Measurements from ENCODE around the gene ARHGAP24. TPM values are rescaled to one million over a fixed set of nuclear protein-coding genes. Genes with fewer than 3 reads are reported as not detected.

Gene ARHGAP24
- total RNA-seq, 1 experiment from 2014 or later = 65.1 TPM

- no peak for DNase-seq
- Histone ChIP-seq H3K9me3 (ENCODE audit: low read length) (no peaks in the 10 kb centered on the region), H3K9me2 (replicated peaks; ENCODE audit: insufficient read depth, low read length) (no peaks in the 10 kb centered on the region), H3K36me3 (ENCODE audit: insufficient read depth, low read length) (no peaks in the 10 kb centered on the region), H3K79me2 (ENCODE audit: low read length) (0 out of 2 replicates have a peak, but pooled peaks cover 3% of the 10 kb centered on the region), H4K20me1 (ENCODE audit: insufficient read depth, low read depth, low read length) (no peaks in the 10 kb centered on the region), H3K27me3 (ENCODE audit: low read length) (no peaks in the 10 kb centered on the region), H3K9ac (ENCODE audit: low read length) (no peak overlapping the region), H3K27ac (ENCODE audit: low read length) (no peak overlapping the region), H3K4me1 (ENCODE audit: low read length) (peaks cover 11% of the 10 kb centered on the region), H3K4me2 (ENCODE audit: low read depth, low read length, poor library complexity, severe bottlenecking) (no peak overlapping the region), H2AFZ (ENCODE audit: low read length) (no peak overlapping the region), H3K4me3 (ENCODE audit: low read length) (no peak overlapping the region)
These were observed 389.6 kb downstream of the ARHGAP24 start for GRCh38 chr4:85864259-85865205.

- no peak overlapping the region for H2AFZ ChIP-seq (ENCODE audit: low read length)
- H3K9ac ChIP-seq (ENCODE audit: low read length) = no peak overlapping the region
- H3K4me1 ChIP-seq (ENCODE audit: low read length) = peaks cover 11% of the 10 kb centered on the region
- no peak overlapping the region for H3K4me2 ChIP-seq (ENCODE audit: low read depth, low read length, poor library complexity, severe bottlenecking)
- no peak for DNase-seq
- no peaks in the 10 kb centered on the region for H4K20me1 ChIP-seq (ENCODE audit: insufficient read depth, low read depth, low read length)
- no peaks in the 10 kb centered on the region for H3K36me3 ChIP-seq (ENCODE audit: insufficient read depth, low read length)
- H3K9me2 ChIP-seq (replicated peaks; ENCODE audit: insufficient read depth, low read length) = no peaks in the 10 kb centered on the region
- 0 out of 2 replicates have a peak, but pooled peaks cover 3% of the 10 kb centered on the region for H3K79me2 ChIP-seq (ENCODE audit: low read length)
- H3K9me3 ChIP-seq (ENCODE audit: low read length) = no peaks in the 10 kb centered on the region
- no peak overlapping the region for H3K27ac ChIP-seq (ENCODE audit: low read length)
- no peak overlapping the region for H3K4me3 ChIP-seq (ENCODE audit: low read length)
- no peaks in the 10 kb centered on the region for H3K27me3 ChIP-seq (ENCODE audit: low read length)
These were observed 390.3 kb downstream of the ARHGAP24 start for GRCh38 chr4:85865256-85865655.

GRCh38 chr4:85866508-85866907 is 391.6 kb downstream of the ARHGAP24 start:
- Histone ChIP-seq H3K9ac (ENCODE audit: low read length) (no peak overlapping the region), H3K27me3 (ENCODE audit: low read length) (no peaks in the 10 kb centered on the region), H3K9me3 (ENCODE audit: low read length) (no peaks in the 10 kb centered on the region), H3K4me1 (ENCODE audit: low read length) (peaks cover 11% of the 10 kb centered on the region), H4K20me1 (ENCODE audit: insufficient read depth, low read depth, low read length) (no peaks in the 10 kb centered on the region), H3K27ac (ENCODE audit: low read length) (no peak overlapping the region), H3K9me2 (replicated peaks; ENCODE audit: insufficient read depth, low read length) (no peaks in the 10 kb centered on the region), H3K36me3 (ENCODE audit: insufficient read depth, low read length) (no peaks in the 10 kb centered on the region), H3K4me2 (ENCODE audit: low read depth, low read length, poor library complexity, severe bottlenecking) (no peak overlapping the region), H3K79me2 (ENCODE audit: low read length) (peaks cover 6% of the 10 kb centered on the region; the same call in 1 of the 2 replicates), H3K4me3 (ENCODE audit: low read length) (no peak overlapping the region), H2AFZ (ENCODE audit: low read length) (no peak overlapping the region)
- no peak for DNase-seq

- Histone ChIP-seq H2AFZ (ENCODE audit: low read length) (no peak overlapping the region), H3K9ac (ENCODE audit: low read length) (no peak overlapping the region), H3K4me1 (ENCODE audit: low read length) (peaks cover 11% of the 10 kb centered on the region), H3K36me3 (ENCODE audit: insufficient read depth, low read length) (no peaks in the 10 kb centered on the region), H4K20me1 (ENCODE audit: insufficient read depth, low read depth, low read length) (no peaks in the 10 kb centered on the region), H3K9me2 (replicated peaks; ENCODE audit: insufficient read depth, low read length) (no peaks in the 10 kb centered on the region), H3K27ac (ENCODE audit: low read length) (no peak overlapping the region), H3K27me3 (ENCODE audit: low read length) (no peaks in the 10 kb centered on the region), H3K4me2 (ENCODE audit: low read depth, low read length, poor library complexity, severe bottlenecking) (no peak overlapping the region), H3K9me3 (ENCODE audit: low read length) (no peaks in the 10 kb centered on the region), H3K4me3 (ENCODE audit: low read length) (no peak overlapping the region), H3K79me2 (ENCODE audit: low read length) (peaks cover 7% of the 10 kb centered on the region; the same call in 1 of the 2 replicates)
- no peak for DNase-seq
These were observed 392.3 kb downstream of the ARHGAP24 start for GRCh38 chr4:85867271-85867670.

- no peaks in the 10 kb centered on the region for H3K36me3 ChIP-seq (ENCODE audit: insufficient read depth, low read length)
- H3K4me2 ChIP-seq (ENCODE audit: low read depth, low read length, poor library complexity, severe bottlenecking) = no peak overlapping the region
These were observed 394.2 kb downstream of the ARHGAP24 start for GRCh38 chr4:85869181-85869580.

GRCh38 chr4:85870298-85871083 is 395.5 kb downstream of the ARHGAP24 start:
- no peak overlapping the region for H2AFZ ChIP-seq (ENCODE audit: low read length)
- H3K9me2 ChIP-seq (replicated peaks; ENCODE audit: insufficient read depth, low read length) = no peaks in the 10 kb centered on the region
- H4K20me1 ChIP-seq (ENCODE audit: insufficient read depth, low read depth, low read length) = no peaks in the 10 kb centered on the region
- H3K4me2 ChIP-seq (ENCODE audit: low read depth, low read length, poor library complexity, severe bottlenecking) = no peak overlapping the region
- H3K9me3 ChIP-seq (ENCODE audit: low read length) = no peaks in the 10 kb centered on the region
- H3K4me3 ChIP-seq (ENCODE audit: low read length) = no peak overlapping the region
- H3K9ac ChIP-seq (ENCODE audit: low read length) = no peak overlapping the region
- H3K27me3 ChIP-seq (ENCODE audit: low read length) = no peaks in the 10 kb centered on the region
- peaks cover 7% of the 10 kb centered on the region for H3K4me1 ChIP-seq (ENCODE audit: low read length)
- peaks cover 7% of the 10 kb centered on the region; the same call in 1 of the 2 replicates for H3K79me2 ChIP-seq (ENCODE audit: low read length)
- no peaks in the 10 kb centered on the region for H3K36me3 ChIP-seq (ENCODE audit: insufficient read depth, low read length)
- no peak for DNase-seq
- no peak overlapping the region for H3K27ac ChIP-seq (ENCODE audit: low read length)

More at GRCh38 chr4:85869181-85869580, 394.2 kb downstream of the ARHGAP24 start:
- no peak overlapping the region for H2AFZ ChIP-seq (ENCODE audit: low read length)
- H3K79me2 ChIP-seq (ENCODE audit: low read length) = peaks cover 7% of the 10 kb centered on the region; the same call in 1 of the 2 replicates
- H3K4me1 ChIP-seq (ENCODE audit: low read length) = peaks cover 7% of the 10 kb centered on the region
- H3K27me3 ChIP-seq (ENCODE audit: low read length) = no peaks in the 10 kb centered on the region
- no peak overlapping the region for H3K27ac ChIP-seq (ENCODE audit: low read length)
- no peaks in the 10 kb centered on the region for H3K9me2 ChIP-seq (replicated peaks; ENCODE audit: insufficient read depth, low read length)
- DNase-seq = no peak
- no peak overlapping the region for H3K4me3 ChIP-seq (ENCODE audit: low read length)
- H3K9ac ChIP-seq (ENCODE audit: low read length) = no peak overlapping the region
- no peaks in the 10 kb centered on the region for H3K9me3 ChIP-seq (ENCODE audit: low read length)
- H4K20me1 ChIP-seq (ENCODE audit: insufficient read depth, low read depth, low read length) = no peaks in the 10 kb centered on the region

- H4K20me1 ChIP-seq (ENCODE audit: insufficient read depth, low read depth, low read length) = no peaks in the 10 kb centered on the region
- H3K4me1 ChIP-seq (ENCODE audit: low read length) = no peaks in the 10 kb centered on the region
- H3K27ac ChIP-seq (ENCODE audit: low read length) = no peak overlapping the region
- H3K79me2 ChIP-seq (ENCODE audit: low read length) = peaks cover 8% of the 10 kb centered on the region; the same call in 1 of the 2 replicates
- no peak overlapping the region for H2AFZ ChIP-seq (ENCODE audit: low read length)
- H3K4me3 ChIP-seq (ENCODE audit: low read length) = no peak overlapping the region
- H3K4me2 ChIP-seq (ENCODE audit: low read depth, low read length, poor library complexity, severe bottlenecking) = no peak overlapping the region
- H3K9me3 ChIP-seq (ENCODE audit: low read length) = no peaks in the 10 kb centered on the region
- H3K9ac ChIP-seq (ENCODE audit: low read length) = no peak overlapping the region
- H3K9me2 ChIP-seq (replicated peaks; ENCODE audit: insufficient read depth, low read length) = no peaks in the 10 kb centered on the region
- H3K27me3 ChIP-seq (ENCODE audit: low read length) = no peaks in the 10 kb centered on the region
- no peak for DNase-seq
- H3K36me3 ChIP-seq (ENCODE audit: insufficient read depth, low read length) = no peaks in the 10 kb centered on the region
These were observed 398.6 kb downstream of the ARHGAP24 start for GRCh38 chr4:85873566-85873965.

- H3K27me3 ChIP-seq (ENCODE audit: low read length) = no peaks in the 10 kb centered on the region
- H3K9ac ChIP-seq (ENCODE audit: low read length) = no peak overlapping the region
- no peak overlapping the region for H2AFZ ChIP-seq (ENCODE audit: low read length)
- no peaks in the 10 kb centered on the region for H3K9me2 ChIP-seq (replicated peaks; ENCODE audit: insufficient read depth, low read length)
- DNase-seq = no peak
- peaks cover 4% of the 10 kb centered on the region; the same call in 1 of the 2 replicates for H3K79me2 ChIP-seq (ENCODE audit: low read length)
- peaks cover 4% of the 10 kb centered on the region; the same call in 1 of the 2 replicates for H3K4me1 ChIP-seq (ENCODE audit: low read length)
- no peaks in the 10 kb centered on the region for H3K9me3 ChIP-seq (ENCODE audit: low read length)
- no peak overlapping the region for H3K4me3 ChIP-seq (ENCODE audit: low read length)
- no peaks in the 10 kb centered on the region for H4K20me1 ChIP-seq (ENCODE audit: insufficient read depth, low read depth, low read length)
- H3K36me3 ChIP-seq (ENCODE audit: insufficient read depth, low read length) = no peaks in the 10 kb centered on the region
- H3K27ac ChIP-seq (ENCODE audit: low read length) = no peak overlapping the region
- no peak overlapping the region for H3K4me2 ChIP-seq (ENCODE audit: low read depth, low read length, poor library complexity, severe bottlenecking)
These were observed 404.6 kb downstream of the ARHGAP24 start for GRCh38 chr4:85879518-85879917.

Data from Karpas-422 (cell line).